Measurements from ENCODE around the gene RPS15. TPM values are rescaled to one million over a fixed set of nuclear protein-coding genes. Genes with fewer than 3 reads are reported as not detected.
A peak's percentile ranks its signal among the peaks of the same experiment; 100 is the strongest.

The RPS15 gene
- total RNA-seq, 1 donor from 2014 or later = 938 TPM

- H3K36me3 Mint-ChIP-seq (ENCODE audit: insufficient read depth) = peaks cover 14% of the 10 kb centered on the region
- no peaks in the 10 kb centered on the region for H3K27me3 Mint-ChIP-seq
- H3K27ac Mint-ChIP-seq = peak overlapping the region; percentile 67
- DNase-seq (ENCODE audit: low spot score, unreplicated experiment) = no peak
- H3K4me3 Mint-ChIP-seq (ENCODE audit: low read depth) = no peak overlapping the region
- TF ChIP-seq CTCF (IDR thresholded peaks at IDR 0.05; ENCODE audit: unreplicated experiment) = no peak
- no peaks in the 10 kb centered on the region for H3K9me3 Mint-ChIP-seq (ENCODE audit: low read depth)
- peaks cover 16% of the 10 kb centered on the region for H3K4me1 Mint-ChIP-seq (ENCODE audit: low read depth)
These were observed 12.3 kb upstream of the RPS15 start for GRCh38 chr19:1425902-1426301.

GRCh38 chr19:1426736-1427135, 11.5 kb upstream of the RPS15 start:
- no peaks in the 10 kb centered on the region for H3K9me3 Mint-ChIP-seq (ENCODE audit: low read depth)

DNA sequence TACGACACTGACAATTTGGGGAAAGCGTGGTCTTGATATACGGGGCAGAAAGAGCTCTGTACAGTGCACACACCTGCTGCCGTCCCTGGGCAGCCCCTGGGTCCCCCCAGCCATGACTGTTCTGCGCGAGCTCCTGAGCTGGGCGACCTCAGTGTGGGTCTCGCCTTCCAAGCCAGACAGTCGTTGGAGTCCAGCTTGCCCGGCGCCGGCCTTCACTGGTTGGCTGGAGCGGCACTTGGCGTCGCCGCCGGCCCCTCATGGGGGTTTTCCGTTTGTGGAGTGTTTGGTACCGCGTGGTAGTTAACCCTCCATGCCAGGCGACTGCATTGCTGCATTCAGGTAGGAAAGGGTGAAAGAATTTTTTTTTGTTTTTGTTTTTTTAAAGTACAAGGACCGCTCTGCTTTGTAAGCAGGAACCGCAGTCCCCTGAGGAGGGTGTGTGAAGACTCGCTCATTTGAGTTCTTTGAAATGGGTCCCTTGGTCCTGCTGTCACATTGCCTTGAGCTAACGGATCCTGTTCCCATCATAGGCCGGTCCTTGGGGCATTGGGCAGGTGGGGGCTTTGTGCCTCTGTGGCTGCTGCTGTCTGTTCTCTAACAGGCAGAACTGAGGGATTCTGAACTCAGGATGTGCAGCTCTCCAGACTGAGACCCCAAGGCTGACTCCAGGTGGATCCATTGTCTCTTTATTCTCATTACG, 10.8 kb upstream of the RPS15 start:
- H3K4me1 Mint-ChIP-seq (ENCODE audit: low read depth) = peaks cover 16% of the 10 kb centered on the region
- H3K36me3 Mint-ChIP-seq (ENCODE audit: insufficient read depth) = peaks cover 12% of the 10 kb centered on the region
- no peak for DNase-seq (ENCODE audit: low spot score, unreplicated experiment)
- no peak overlapping the region for H3K4me3 Mint-ChIP-seq (ENCODE audit: low read depth)
- H3K27ac Mint-ChIP-seq = no peak overlapping the region
- no peaks in the 10 kb centered on the region for H3K9me3 Mint-ChIP-seq (ENCODE audit: low read depth)
- H3K27me3 Mint-ChIP-seq = no peaks in the 10 kb centered on the region
- TF ChIP-seq CTCF (IDR thresholded peaks at IDR 0.05; ENCODE audit: unreplicated experiment) = no peak

More at GRCh38 chr19:1426736-1427135, 11.5 kb upstream of the RPS15 start:
- Mint-ChIP-seq H3K36me3 (ENCODE audit: insufficient read depth) (peaks cover 13% of the 10 kb centered on the region), H3K27ac (no peak overlapping the region), H3K4me1 (ENCODE audit: low read depth) (peaks cover 16% of the 10 kb centered on the region), H3K27me3 (no peaks in the 10 kb centered on the region), H3K4me3 (ENCODE audit: low read depth) (no peak overlapping the region)
- TF ChIP-seq CTCF (IDR thresholded peaks at IDR 0.05; ENCODE audit: unreplicated experiment) = no peak
- DNase-seq (ENCODE audit: low spot score, unreplicated experiment) = no peak

GRCh38 chr19:1428738-1429391, 9.3 kb upstream of the RPS15 start:
- Mint-ChIP-seq H3K27me3 (no peaks in the 10 kb centered on the region), H3K4me1 (ENCODE audit: low read depth) (peaks cover 10% of the 10 kb centered on the region), H3K9me3 (ENCODE audit: low read depth) (no peaks in the 10 kb centered on the region), H3K27ac (no peak overlapping the region), H3K4me3 (ENCODE audit: low read depth) (no peak overlapping the region), H3K36me3 (ENCODE audit: insufficient read depth) (peaks cover 5% of the 10 kb centered on the region)
- no peak for TF ChIP-seq CTCF (IDR thresholded peaks at IDR 0.05; ENCODE audit: unreplicated experiment)
- DNase-seq (ENCODE audit: low spot score, unreplicated experiment) = no peak

DNA sequence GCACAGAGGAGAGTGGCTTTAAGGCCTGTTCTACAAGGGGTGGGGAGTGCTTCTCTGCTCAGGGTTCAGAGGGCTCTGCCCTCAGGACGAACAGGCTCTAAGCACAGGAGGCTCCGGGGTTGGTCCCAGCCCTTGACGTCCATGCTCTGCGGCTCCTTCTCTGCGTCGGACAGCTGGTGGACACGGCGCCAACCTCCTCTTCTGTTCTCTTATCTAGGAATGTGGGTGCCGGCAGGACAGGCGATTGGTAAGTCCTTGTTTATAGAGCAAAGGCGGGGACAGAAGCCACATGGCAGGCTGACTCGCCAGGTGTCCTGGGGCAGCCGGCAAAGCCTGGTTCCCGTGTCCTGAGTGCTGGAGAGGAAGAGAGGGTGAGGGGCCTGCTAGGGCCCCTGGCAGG, 8.4 kb upstream of the RPS15 start:
- Mint-ChIP-seq H3K4me1 (ENCODE audit: low read depth) (peaks cover 4% of the 10 kb centered on the region), H3K27ac (no peak overlapping the region), H3K36me3 (ENCODE audit: insufficient read depth) (peaks cover 5% of the 10 kb centered on the region), H3K4me3 (ENCODE audit: low read depth) (no peak overlapping the region), H3K9me3 (ENCODE audit: low read depth) (no peaks in the 10 kb centered on the region), H3K27me3 (no peaks in the 10 kb centered on the region)
- TF ChIP-seq CTCF (IDR thresholded peaks at IDR 0.05; ENCODE audit: unreplicated experiment) = no peak
- no peak for DNase-seq (ENCODE audit: low spot score, unreplicated experiment)
